Gastroesophageal sphincter (tissue), 4 donors: ENCODE results near the gene EEF1B2. TPM values are rescaled to one million over a fixed set of nuclear protein-coding genes. Genes with fewer than 3 reads are reported as not detected.

Source experiments
- ATAC-seq: fragments of 150-250 bp; one replicate; pipeline ENCODE4 v1.9.1; 2016; ENCODE audit warnings: mild to moderate bottlenecking, moderate library complexity
- H3K27ac ChIP-seq, 4 donors: fragments of 200-600 bp; sonication (generic) in 3 of 4; 1 replicate in 3 of 4; 2 replicates in 1 of 4; pipeline ENCODE4 v1.5.1; 2016 to 2019
- H3K27me3 ChIP-seq: fragments of 200-600 bp; sonication (generic); one replicate; pipeline ENCODE4 v1.5.1; 2019
- H3K36me3 ChIP-seq, 2 donors: fragments of 200-600 bp; sonication (generic); one replicate each; pipeline ENCODE4 v1.5.1; 2019; ENCODE audit warnings: control low read depth in 1 of 2
- H3K4me1 ChIP-seq, 3 donors: fragments of 200-600 bp; sonication (generic); 1 replicate in 2 of 3; 2 replicates in 1 of 3; pipeline ENCODE4 v1.5.1; 2016 to 2019; ENCODE audit warnings: control low read depth in 2 of 3
- H3K4me3 ChIP-seq, 2 donors: fragments of 200-600 bp; sonication (generic); one replicate each; pipeline ENCODE4 v1.5.1; 2019; ENCODE audit warnings: mild to moderate bottlenecking in 1 of 2, moderate library complexity in 1 of 2
- H3K9me3 ChIP-seq, 3 donors: fragments of 200-600 bp; sonication (generic); one replicate each; pipeline ENCODE4 v1.5.1; 2017 to 2019; ENCODE audit warnings: control low read depth in 2 of 3
- CTCF ChIP-seq, 4 experiments: fragments of 200-600 bp in 2 of 4; fragments of 450-650 bp in 2 of 4; sonication (generic) in 1 of 4; IDR thresholded peaks; one replicate each; pipeline ENCODE4 v1.5.1; 2017 to 2019; ENCODE audit warnings: antibody characterized with exemption in 4 of 4, mild to moderate bottlenecking in 2 of 4, moderate library complexity in 2 of 4
- EP300 ChIP-seq: sonication (generic); formaldehyde crosslinking; IDR thresholded peaks from one replicate; pipeline ENCODE4 v1.6.1; 2017; ENCODE audit warnings: antibody characterized with exemption, mild to moderate bottlenecking
- POLR2A ChIP-seq, 2 donors: fragments of 450-650 bp; IDR thresholded peaks; one replicate each; pipeline ENCODE4 v1.6.1; 2017; ENCODE audit warnings: antibody characterized with exemption in 2 of 2, mild to moderate bottlenecking in 2 of 2, moderate library complexity in 1 of 2
- POLR2AphosphoS5 ChIP-seq: sonication (generic); formaldehyde crosslinking; IDR thresholded peaks from one replicate; pipeline ENCODE4 v1.6.1; 2017; ENCODE audit warnings: antibody characterized with exemption
- WGBS, 2 donors: methylation state at CpG; one replicate each; pipeline ENCODE4 v1.1.5; 2018; ENCODE audit warnings: low coverage in 1 of 2; 5-methylcytosine and 5-hydroxymethylcytosine counted together
- total RNA-seq, 4 donors: library from RNA; depleted of rRNA; stranded (reverse); fragments of >200 nt; gene quantifications; one replicate each; pipeline ENCODE4 v1.1.0, GENCODE V29; 2016

The EEF1B2 gene
- total RNA-seq, 4 donors from 2014 or later: 162 to 367 (median 312) TPM

GRCh38 chr2:206190689-206191088 lies 31.0 kb downstream of the EEF1B2 start:
- Histone ChIP-seq H3K4me3 (no peak overlapping the region), H3K9me3 (no peaks in the 10 kb centered on the region), H3K27ac (no peak overlapping the region), H3K4me1 (no peaks in the 10 kb centered on the region), H3K27me3 (no peaks in the 10 kb centered on the region), H3K36me3 (no peaks in the 10 kb centered on the region)
- TF ChIP-seq EP300 (no peak), CTCF (IDR thresholded peaks at IDR 0.05) (no peak), POLR2AphosphoS5 (no peak), POLR2A (IDR thresholded peaks at IDR 0.05) (no peak)
- 87% methylated on average over 3 to 5 of the region's 5 CpGs for WGBS, 2 donors
- no peak for ATAC-seq

- Histone ChIP-seq H3K4me1 (no peaks in the 10 kb centered on the region), H3K9me3 (no peaks in the 10 kb centered on the region), H3K36me3 (no peaks in the 10 kb centered on the region), H3K4me3 (no peak overlapping the region), H3K27me3 (no peaks in the 10 kb centered on the region), H3K27ac (no peak overlapping the region)
- WGBS, 2 donors: 100% methylated on average over 3 of the region's 3 CpGs
- TF ChIP-seq EP300 (no peak), POLR2A (IDR thresholded peaks at IDR 0.05) (no peak), POLR2AphosphoS5 (no peak), CTCF (IDR thresholded peaks at IDR 0.05) (no peak)
- ATAC-seq: no peak
Observed at GRCh38 chr2:206192157-206192556, 32.5 kb downstream of the EEF1B2 start.

GRCh38 chr2:206193671-206194357 lies 34.1 kb downstream of the EEF1B2 start:
- H3K4me3 ChIP-seq: no peak overlapping the region
- 35 to 43% methylated on average over 1 to 2 of the region's 2 CpGs for WGBS, 2 donors
- no peaks in the 10 kb centered on the region for H3K36me3 ChIP-seq
- peak overlapping the region in 1 of 4 donors; percentile 46 for H3K27ac ChIP-seq
- H3K9me3 ChIP-seq: no peaks in the 10 kb centered on the region
- no peaks in the 10 kb centered on the region for H3K4me1 ChIP-seq
- H3K27me3 ChIP-seq: no peaks in the 10 kb centered on the region
- ATAC-seq: peak; percentile 63
- TF ChIP-seq POLR2AphosphoS5: no peak
- no peak for TF ChIP-seq EP300
- TF ChIP-seq POLR2A (IDR thresholded peaks at IDR 0.05): no peak
- TF ChIP-seq CTCF (IDR thresholded peaks at IDR 0.05): no peak

- Histone ChIP-seq H3K4me3 (no peak overlapping the region), H3K27ac (peak overlapping the region in 2 of 4 donors; percentile 2 to 52), H3K36me3 (no peaks in the 10 kb centered on the region), H3K4me1 (no peaks in the 10 kb centered on the region), H3K27me3 (peaks cover 20% of the 10 kb centered on the region), H3K9me3 (no peaks in the 10 kb centered on the region)
- WGBS, 2 donors: 44 to 50% methylated on average over 1 of the region's 1 CpG
- peak; percentile 82 for ATAC-seq
- TF ChIP-seq EP300 (no peak), CTCF (IDR thresholded peaks at IDR 0.05) (no peak), POLR2AphosphoS5 (no peak), POLR2A (IDR thresholded peaks at IDR 0.05) (no peak)
Observed at GRCh38 chr2:206198677-206199076, 39.0 kb downstream of the EEF1B2 start.
